Thyroid gland (tissue), 4 donors: ENCODE results near the gene RNF227.

ENCODE experiments used
- CTCF ChIP-seq, 6 experiments: fragments of 200-600 bp in 3 of 6; fragments of 450-650 bp in 3 of 6; sonication (generic) in 3 of 6; IDR thresholded peaks; one replicate each; pipeline ENCODE4 v1.5.1; 2016 to 2019; ENCODE audit warnings: antibody characterized with exemption in 6 of 6, mild to moderate bottlenecking in 2 of 6, inconsistent platforms in 1 of 6, moderate library complexity in 1 of 6
- POLR2A ChIP-seq, 2 donors: fragments of 450-650 bp; IDR thresholded peaks; one replicate each; pipeline ENCODE4 v1.6.1; 2017; ENCODE audit warnings: antibody characterized with exemption in 2 of 2, mild to moderate bottlenecking in 2 of 2, moderate library complexity in 1 of 2

DNA sequence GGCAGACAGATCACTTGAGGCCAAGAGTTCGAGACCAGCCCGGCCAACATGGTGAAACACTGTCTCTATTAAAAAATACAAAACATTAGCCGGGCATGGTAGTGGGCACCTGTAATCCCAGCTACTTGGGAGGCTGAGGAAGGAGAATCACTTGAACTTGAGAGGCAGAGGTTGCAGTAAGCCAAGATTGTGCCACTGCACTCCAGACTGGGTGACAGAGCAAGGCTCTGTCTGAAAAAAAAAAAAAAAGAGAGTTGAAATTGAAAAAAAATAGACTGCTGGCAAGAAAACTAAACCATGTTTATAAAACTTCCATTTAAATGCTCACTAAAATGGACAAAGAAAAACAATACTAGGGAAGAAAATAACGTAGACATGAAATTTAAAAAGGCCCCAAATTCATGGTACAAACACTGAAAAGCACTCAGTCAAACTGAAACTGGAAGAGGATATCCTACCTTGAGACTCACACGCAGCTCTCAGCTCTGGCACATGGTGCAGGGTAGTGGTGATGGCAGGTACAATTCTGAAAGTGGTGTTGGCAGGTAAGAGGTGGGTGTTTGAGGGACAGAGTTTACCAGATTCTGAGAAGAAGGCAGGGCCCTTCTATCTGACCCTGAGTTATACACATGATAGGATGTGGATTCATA is 35.2 kb upstream of the RNF227 start:
- no peak for TF ChIP-seq POLR2A (IDR thresholded peaks at IDR 0.05)
- TF ChIP-seq CTCF (IDR thresholded peaks at IDR 0.05): no peak
